Endothelial cell of umbilical vein (primary cell): ENCODE results near the gene ZNF385D.

Experiments
- EZH2 ChIP-seq: IDR thresholded peaks from 2 replicates; pipeline ENCODE4 v1.6.1; 2012; ENCODE audit warnings: borderline replicate concordance, low read depth, mild to moderate bottlenecking, moderate library complexity, low read length, inconsistent platforms; ENCODE audit not compliant: severe bottlenecking
- POLR2A ChIP-seq: IDR thresholded peaks from 2 replicates; pipeline ENCODE4 v1.6.1; 2012; ENCODE audit warnings: low read depth, mild to moderate bottlenecking, control low read depth, low read length
- TF ChIP-seq, protein P1 (sequence below), 2 donors: IDR thresholded peaks; 1 replicate in 1 of 2; 2 replicates in 1 of 2; pipeline ENCODE4 v1.5.1; 2011; ENCODE audit warnings: low read length in 2 of 2, mild to moderate bottlenecking in 2 of 2, moderate library complexity in 2 of 2, control low read depth in 1 of 2, inconsistent platforms in 1 of 2, low read depth in 1 of 2; ENCODE audit not compliant: insufficient read depth in 1 of 2; ENCODE audit errors: extremely low read depth in 1 of 2

DNA sequence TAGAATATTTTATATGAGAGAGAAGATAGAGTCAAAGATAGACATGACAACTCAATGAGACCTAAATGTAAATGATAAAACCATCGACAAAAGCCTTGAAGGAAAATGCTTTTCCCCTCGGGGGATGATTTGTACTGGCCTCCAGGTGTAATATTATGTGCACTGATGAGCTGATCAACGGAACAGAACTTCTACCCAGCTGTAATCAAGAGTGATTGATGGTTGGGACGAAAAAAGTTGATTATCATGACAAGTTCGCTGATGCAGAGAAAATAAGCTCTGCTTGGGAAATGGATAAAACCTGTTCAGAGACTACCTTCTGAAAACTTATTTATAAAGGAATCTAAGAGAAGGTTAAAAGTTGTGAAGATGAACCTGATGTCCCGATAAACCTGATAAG is 210.7 kb downstream of the ZNF385D start:
- TF ChIP-seq EZH2 (no peak), POLR2A (no peak)
- TF ChIP-seq, protein P1, sequence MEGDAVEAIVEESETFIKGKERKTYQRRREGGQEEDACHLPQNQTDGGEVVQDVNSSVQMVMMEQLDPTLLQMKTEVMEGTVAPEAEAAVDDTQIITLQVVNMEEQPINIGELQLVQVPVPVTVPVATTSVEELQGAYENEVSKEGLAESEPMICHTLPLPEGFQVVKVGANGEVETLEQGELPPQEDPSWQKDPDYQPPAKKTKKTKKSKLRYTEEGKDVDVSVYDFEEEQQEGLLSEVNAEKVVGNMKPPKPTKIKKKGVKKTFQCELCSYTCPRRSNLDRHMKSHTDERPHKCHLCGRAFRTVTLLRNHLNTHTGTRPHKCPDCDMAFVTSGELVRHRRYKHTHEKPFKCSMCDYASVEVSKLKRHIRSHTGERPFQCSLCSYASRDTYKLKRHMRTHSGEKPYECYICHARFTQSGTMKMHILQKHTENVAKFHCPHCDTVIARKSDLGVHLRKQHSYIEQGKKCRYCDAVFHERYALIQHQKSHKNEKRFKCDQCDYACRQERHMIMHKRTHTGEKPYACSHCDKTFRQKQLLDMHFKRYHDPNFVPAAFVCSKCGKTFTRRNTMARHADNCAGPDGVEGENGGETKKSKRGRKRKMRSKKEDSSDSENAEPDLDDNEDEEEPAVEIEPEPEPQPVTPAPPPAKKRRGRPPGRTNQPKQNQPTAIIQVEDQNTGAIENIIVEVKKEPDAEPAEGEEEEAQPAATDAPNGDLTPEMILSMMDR (IDR thresholded peaks at IDR 0.05; ENCODE audit: extremely low read depth in 1 of 2, insufficient read depth in 1 of 2, low read depth in 1 of 2, low read length in 2 of 2) = no peak
